ENCODE results near the gene ACOT6. TPM values are rescaled to one million over a fixed set of nuclear protein-coding genes. Genes with fewer than 3 reads are reported as not detected.

ACOT6 gene
- total RNA-seq, 1 experiment from 2014 or later, result not detected

DNA sequence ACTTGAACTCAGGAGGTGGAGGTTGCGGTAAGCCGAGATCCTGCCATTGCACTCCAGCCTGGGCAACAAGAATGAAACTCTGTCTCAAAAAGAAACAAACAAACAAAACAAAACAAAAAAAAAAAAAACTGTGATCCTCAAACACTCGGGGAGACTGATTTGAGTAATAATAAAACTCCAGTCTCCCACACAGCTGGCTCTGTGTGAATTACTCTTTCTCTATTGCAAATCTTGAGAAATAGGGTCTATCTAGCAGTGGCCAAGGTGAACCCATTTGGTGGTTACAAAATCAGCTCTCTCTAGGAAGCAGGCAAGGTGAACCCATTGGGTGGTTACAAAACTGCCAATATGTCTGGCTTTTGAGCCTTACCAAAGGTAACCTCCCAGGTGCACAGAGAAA lies 6.0 kb upstream of the ACOT6 start:
- no TSS peak for BruUV-seq (replicated peaks)
- ATAC-seq, result no peak
- H3K27me3 ChIP-seq (ENCODE audit: control insufficient read depth, insufficient read depth, low read length), result no peaks in the 10 kb centered on the region
- POLR2A ChIA-PET, result interaction anchor here (0.6 kb wide), 1 partner anchor 36 kb away, joined by 3 read pairs; no protein-coding TSS in a partner anchor
- DNase-seq (ENCODE audit: low read depth, low spot score), result no peak
- H3K27ac ChIP-seq (ENCODE audit: low read length), result no peak overlapping the region
- no peaks in the 10 kb centered on the region for H3K36me3 ChIP-seq (ENCODE audit: control insufficient read depth, insufficient read depth, low read length)
- H3K4me3 ChIP-seq (ENCODE audit: low read depth in 2 of 2, low read length in 2 of 2), result no peak overlapping the region
- CTCF ChIA-PET, result interaction anchor here (0.7 kb wide), 1 partner anchor 36 kb away, joined by 5 read pairs; no protein-coding TSS in a partner anchor
- in situ Hi-C loops (cut with HindIII; ENCODE audit: low pct_unique_long_range_greater_than_20kb, low sequenced_read_pairs), result no loop called here
- intact Hi-C loops (cut with micrococcal nuclease; ENCODE audit: unreplicated experiment), result no loop called here
- no peaks in the 10 kb centered on the region for H3K9me3 ChIP-seq (ENCODE audit: control insufficient read depth, insufficient read depth, low read depth, low read length)
- no peaks in the 10 kb centered on the region for H3K4me1 ChIP-seq (ENCODE audit: control insufficient read depth, insufficient read depth, low read length)
- TF ChIP-seq, protein P1, sequence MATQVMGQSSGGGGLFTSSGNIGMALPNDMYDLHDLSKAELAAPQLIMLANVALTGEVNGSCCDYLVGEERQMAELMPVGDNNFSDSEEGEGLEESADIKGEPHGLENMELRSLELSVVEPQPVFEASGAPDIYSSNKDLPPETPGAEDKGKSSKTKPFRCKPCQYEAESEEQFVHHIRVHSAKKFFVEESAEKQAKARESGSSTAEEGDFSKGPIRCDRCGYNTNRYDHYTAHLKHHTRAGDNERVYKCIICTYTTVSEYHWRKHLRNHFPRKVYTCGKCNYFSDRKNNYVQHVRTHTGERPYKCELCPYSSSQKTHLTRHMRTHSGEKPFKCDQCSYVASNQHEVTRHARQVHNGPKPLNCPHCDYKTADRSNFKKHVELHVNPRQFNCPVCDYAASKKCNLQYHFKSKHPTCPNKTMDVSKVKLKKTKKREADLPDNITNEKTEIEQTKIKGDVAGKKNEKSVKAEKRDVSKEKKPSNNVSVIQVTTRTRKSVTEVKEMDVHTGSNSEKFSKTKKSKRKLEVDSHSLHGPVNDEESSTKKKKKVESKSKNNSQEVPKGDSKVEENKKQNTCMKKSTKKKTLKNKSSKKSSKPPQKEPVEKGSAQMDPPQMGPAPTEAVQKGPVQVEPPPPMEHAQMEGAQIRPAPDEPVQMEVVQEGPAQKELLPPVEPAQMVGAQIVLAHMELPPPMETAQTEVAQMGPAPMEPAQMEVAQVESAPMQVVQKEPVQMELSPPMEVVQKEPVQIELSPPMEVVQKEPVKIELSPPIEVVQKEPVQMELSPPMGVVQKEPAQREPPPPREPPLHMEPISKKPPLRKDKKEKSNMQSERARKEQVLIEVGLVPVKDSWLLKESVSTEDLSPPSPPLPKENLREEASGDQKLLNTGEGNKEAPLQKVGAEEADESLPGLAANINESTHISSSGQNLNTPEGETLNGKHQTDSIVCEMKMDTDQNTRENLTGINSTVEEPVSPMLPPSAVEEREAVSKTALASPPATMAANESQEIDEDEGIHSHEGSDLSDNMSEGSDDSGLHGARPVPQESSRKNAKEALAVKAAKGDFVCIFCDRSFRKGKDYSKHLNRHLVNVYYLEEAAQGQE (IDR thresholded peaks at IDR 0.05; ENCODE audit: insufficient read depth in 1 of 2, low read depth in 2 of 2, low read length in 1 of 2), result no peak
- no peak for TF ChIP-seq POLR2AphosphoS5 (IDR thresholded peaks at IDR 0.05; ENCODE audit: low read depth, low read length)
- TF ChIP-seq SIN3A (IDR thresholded peaks at IDR 0.05; ENCODE audit: borderline replicate concordance, insufficient read depth, low read depth, low read length), result no peak
- TF ChIP-seq, protein P2, sequence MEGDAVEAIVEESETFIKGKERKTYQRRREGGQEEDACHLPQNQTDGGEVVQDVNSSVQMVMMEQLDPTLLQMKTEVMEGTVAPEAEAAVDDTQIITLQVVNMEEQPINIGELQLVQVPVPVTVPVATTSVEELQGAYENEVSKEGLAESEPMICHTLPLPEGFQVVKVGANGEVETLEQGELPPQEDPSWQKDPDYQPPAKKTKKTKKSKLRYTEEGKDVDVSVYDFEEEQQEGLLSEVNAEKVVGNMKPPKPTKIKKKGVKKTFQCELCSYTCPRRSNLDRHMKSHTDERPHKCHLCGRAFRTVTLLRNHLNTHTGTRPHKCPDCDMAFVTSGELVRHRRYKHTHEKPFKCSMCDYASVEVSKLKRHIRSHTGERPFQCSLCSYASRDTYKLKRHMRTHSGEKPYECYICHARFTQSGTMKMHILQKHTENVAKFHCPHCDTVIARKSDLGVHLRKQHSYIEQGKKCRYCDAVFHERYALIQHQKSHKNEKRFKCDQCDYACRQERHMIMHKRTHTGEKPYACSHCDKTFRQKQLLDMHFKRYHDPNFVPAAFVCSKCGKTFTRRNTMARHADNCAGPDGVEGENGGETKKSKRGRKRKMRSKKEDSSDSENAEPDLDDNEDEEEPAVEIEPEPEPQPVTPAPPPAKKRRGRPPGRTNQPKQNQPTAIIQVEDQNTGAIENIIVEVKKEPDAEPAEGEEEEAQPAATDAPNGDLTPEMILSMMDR (IDR thresholded peaks at IDR 0.05), result no peak
- no peak for TF ChIP-seq TCF7L2 (IDR thresholded peaks at IDR 0.05; ENCODE audit: low read depth, low read length)

DNA sequence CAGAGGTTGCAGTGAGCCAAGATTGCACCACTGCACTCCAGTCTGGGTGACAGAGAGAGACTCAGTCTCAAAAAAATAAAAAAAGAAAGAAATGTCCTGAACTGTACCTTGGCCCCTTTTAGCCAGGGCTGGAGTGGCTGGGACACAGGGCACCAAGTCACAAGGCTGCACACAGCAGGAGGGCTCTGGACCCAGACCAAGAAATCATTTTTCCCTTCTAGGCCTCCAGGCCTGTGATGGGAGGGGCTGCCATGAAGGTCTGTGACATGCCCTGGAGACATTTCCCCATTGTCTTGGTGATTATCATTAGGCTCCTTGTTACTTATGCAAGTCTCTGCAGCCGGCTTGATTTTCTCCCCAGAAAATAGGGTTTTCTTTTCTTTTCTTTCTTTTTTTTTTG lies 5.1 kb upstream of the ACOT6 start:
- TF ChIP-seq, protein P1 (IDR thresholded peaks at IDR 0.05; ENCODE audit: insufficient read depth in 1 of 2, low read depth in 2 of 2, low read length in 1 of 2), result no peak
- TF ChIP-seq SIN3A (IDR thresholded peaks at IDR 0.05; ENCODE audit: borderline replicate concordance, insufficient read depth, low read depth, low read length) (no peak), POLR2AphosphoS5 (IDR thresholded peaks at IDR 0.05; ENCODE audit: low read depth, low read length) (no peak), TCF7L2 (IDR thresholded peaks at IDR 0.05; ENCODE audit: low read depth, low read length) (no peak)
- TF ChIP-seq, protein P2 (IDR thresholded peaks at IDR 0.05), result no peak
- Histone ChIP-seq H3K4me1 (ENCODE audit: control insufficient read depth, insufficient read depth, low read length) (no peaks in the 10 kb centered on the region), H3K4me3 (ENCODE audit: low read depth in 2 of 2, low read length in 2 of 2) (no peak overlapping the region), H3K27me3 (ENCODE audit: control insufficient read depth, insufficient read depth, low read length) (no peaks in the 10 kb centered on the region), H3K36me3 (ENCODE audit: control insufficient read depth, insufficient read depth, low read length) (no peaks in the 10 kb centered on the region), H3K9me3 (ENCODE audit: control insufficient read depth, insufficient read depth, low read depth, low read length) (no peaks in the 10 kb centered on the region), H3K27ac (ENCODE audit: low read length) (no peak overlapping the region)
- ChIA-PET POLR2A (interaction anchor here (0.6 kb wide), 1 partner anchor 85 kb away, joined by 4 read pairs; no protein-coding TSS in a partner anchor), CTCF (no interaction called here)
- ATAC-seq, result no peak
- intact Hi-C loops (cut with micrococcal nuclease; ENCODE audit: unreplicated experiment) (no loop called here), in situ Hi-C loops (cut with HindIII; ENCODE audit: low pct_unique_long_range_greater_than_20kb, low sequenced_read_pairs) (no loop called here)
- DNase-seq (ENCODE audit: low read depth, low spot score), result no peak
- no TSS peak for BruUV-seq (replicated peaks)

Measured in Panc1 (cell line).